Muscle layer of duodenum (tissue), 2 donors: ENCODE data around the gene ZFAND3.

Source experiments
- H3K27ac ChIP-seq: one replicate; pipeline ENCODE4 v1.7.0; 2013; ENCODE audit warnings: mild to moderate bottlenecking, low read length
- H3K27me3 ChIP-seq: one replicate; pipeline ENCODE4 v1.7.0; 2013; ENCODE audit warnings: low read depth, mild to moderate bottlenecking, control low read depth, low read length
- H3K36me3 ChIP-seq, 2 donors: one replicate each; pipeline ENCODE4 v1.7.0; 2013; ENCODE audit warnings: low read length in 2 of 2, control low read depth in 1 of 2, mild to moderate bottlenecking in 1 of 2; ENCODE audit not compliant: insufficient read depth in 2 of 2, control insufficient read depth in 1 of 2
- H3K4me1 ChIP-seq, 2 donors: one replicate each; pipeline ENCODE4 v1.7.0; 2013; ENCODE audit warnings: low read length in 2 of 2, mild to moderate bottlenecking in 2 of 2, control low read depth in 1 of 2, moderate library complexity in 1 of 2; ENCODE audit not compliant: insufficient read depth in 2 of 2, control insufficient read depth in 1 of 2
- H3K4me3 ChIP-seq, 2 donors: one replicate each; pipeline ENCODE4 v1.7.0; 2013; ENCODE audit warnings: low read length in 2 of 2, low read depth in 1 of 2, mild to moderate bottlenecking in 1 of 2
- H3K9me3 ChIP-seq, 2 donors: one replicate each; pipeline ENCODE4 v1.7.0; 2013; ENCODE audit warnings: low read length in 2 of 2, control low read depth in 1 of 2, mild to moderate bottlenecking in 1 of 2; ENCODE audit not compliant: control insufficient read depth in 1 of 2
- donor health status: healthy.

ZFAND3 gene

GRCh38 chr6:37856285-37856684 is 36.8 kb downstream of the ZFAND3 start:
- Histone ChIP-seq H3K4me3 (no peak overlapping the region), H3K9me3 (no peaks in the 10 kb centered on the region), H3K27me3 (no peaks in the 10 kb centered on the region), H3K27ac (no peak overlapping the region), H3K36me3 (no peaks in the 10 kb centered on the region), H3K4me1 (peaks cover 0 to 8% of the 10 kb centered on the region in 2 donors)

GRCh38 chr6:37858363-37858762 is 38.8 kb downstream of the ZFAND3 start:
- H3K27me3 ChIP-seq = no peaks in the 10 kb centered on the region
- H3K4me3 ChIP-seq = no peak overlapping the region
- peaks cover 0 to 15% of the 10 kb centered on the region in 2 donors for H3K4me1 ChIP-seq

DNA sequence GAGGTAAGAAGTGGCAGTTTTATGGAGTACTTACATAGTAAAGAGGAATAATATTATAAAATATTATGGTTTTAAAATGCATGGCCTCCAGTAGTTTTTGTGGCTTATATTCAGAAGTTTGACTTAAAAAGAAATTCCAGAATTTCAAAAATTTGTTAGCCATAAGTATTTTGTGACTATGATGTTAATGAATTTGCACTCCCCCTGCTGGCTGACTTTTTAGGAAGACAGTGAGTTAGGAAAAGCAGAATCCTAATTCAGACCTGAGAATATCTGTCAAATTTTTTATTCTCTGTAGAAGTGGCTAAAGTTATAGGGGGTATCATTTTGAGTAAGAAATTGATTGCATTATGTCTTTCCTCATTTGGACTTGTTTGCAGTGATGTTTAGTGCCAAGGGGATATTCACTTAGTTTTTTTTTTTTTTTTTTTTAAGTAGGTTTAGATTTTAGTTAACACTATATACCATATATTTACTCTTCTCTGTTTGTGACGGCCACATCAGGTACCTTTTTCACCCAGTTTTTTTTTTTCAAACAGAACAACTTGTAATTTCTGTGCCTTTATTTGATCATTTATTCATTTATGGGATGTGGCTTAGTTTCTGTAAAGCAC is 40.8 kb downstream of the ZFAND3 start:
- Histone ChIP-seq H3K36me3 (no peaks in the 10 kb centered on the region), H3K4me3 (no peak overlapping the region), H3K27me3 (no peaks in the 10 kb centered on the region), H3K9me3 (no peaks in the 10 kb centered on the region), H3K4me1 (peaks cover 0 to 15% of the 10 kb centered on the region in 2 donors), H3K27ac (no peak overlapping the region)

More at GRCh38 chr6:37858363-37858762, 38.8 kb downstream of the ZFAND3 start:
- no peaks in the 10 kb centered on the region for H3K36me3 ChIP-seq
- H3K27ac ChIP-seq = no peak overlapping the region
- H3K9me3 ChIP-seq = no peaks in the 10 kb centered on the region

DNA sequence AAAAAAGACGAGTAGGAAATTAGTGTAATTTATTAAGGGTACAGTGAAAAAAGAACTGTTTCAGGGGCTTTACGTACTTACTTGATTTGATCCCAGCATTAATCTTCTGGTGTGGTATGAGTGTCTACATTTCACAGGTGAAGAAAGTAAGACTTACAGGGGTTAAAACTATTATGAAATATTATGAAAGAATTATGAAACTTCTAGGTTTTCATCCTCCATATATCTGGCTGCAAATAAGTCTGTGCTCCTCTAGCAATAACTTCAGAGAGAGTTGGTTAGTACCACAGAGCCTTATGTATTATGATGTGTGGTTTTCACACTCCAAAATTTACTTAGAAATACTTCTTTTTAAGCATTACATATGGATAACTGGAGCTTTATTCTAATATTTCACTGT is 41.9 kb downstream of the ZFAND3 start:
- H3K4me3 ChIP-seq = no peak overlapping the region
- no peaks in the 10 kb centered on the region for H3K9me3 ChIP-seq
- peaks cover 0 to 17% of the 10 kb centered on the region in 2 donors for H3K4me1 ChIP-seq
- H3K36me3 ChIP-seq = no peaks in the 10 kb centered on the region
- no peaks in the 10 kb centered on the region for H3K27me3 ChIP-seq
- no peak overlapping the region for H3K27ac ChIP-seq

DNA sequence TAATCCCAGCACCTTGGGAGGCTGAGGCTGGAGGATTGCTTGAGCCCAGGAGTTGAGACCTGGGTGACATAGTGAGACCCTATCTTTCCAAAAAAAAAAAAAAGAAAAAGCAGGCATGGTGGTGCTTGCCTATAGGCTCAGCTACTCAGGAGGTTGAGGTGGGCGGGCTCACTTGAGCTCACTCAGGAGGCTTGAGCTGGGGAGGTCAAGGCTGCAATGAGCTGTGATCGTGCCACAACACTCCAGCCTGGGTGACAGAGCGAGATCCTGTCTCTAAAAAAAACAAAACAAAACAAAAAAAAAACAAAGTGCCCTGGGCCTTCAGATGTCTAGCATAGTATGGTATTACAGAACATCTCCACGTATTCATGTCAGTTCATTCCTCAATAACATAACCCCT is 42.9 kb downstream of the ZFAND3 start:
- no peaks in the 10 kb centered on the region for H3K27me3 ChIP-seq
- no peak overlapping the region for H3K4me3 ChIP-seq
- no peaks in the 10 kb centered on the region for H3K9me3 ChIP-seq
- no peak overlapping the region for H3K27ac ChIP-seq
- H3K4me1 ChIP-seq = peaks cover 2 to 27% of the 10 kb centered on the region in 2 donors
- no peaks in the 10 kb centered on the region for H3K36me3 ChIP-seq

- Histone ChIP-seq H3K27ac (no peak overlapping the region), H3K9me3 (no peaks in the 10 kb centered on the region), H3K4me1 (peaks cover 7 to 32% of the 10 kb centered on the region in 2 donors), H3K36me3 (no peaks in the 10 kb centered on the region), H3K4me3 (no peak overlapping the region), H3K27me3 (no peaks in the 10 kb centered on the region)
These were observed 43.5 kb downstream of the ZFAND3 start for GRCh38 chr6:37862992-37863391.

- H3K4me1 ChIP-seq = peaks cover 11 to 40% of the 10 kb centered on the region in 2 donors
- H3K9me3 ChIP-seq = no peaks in the 10 kb centered on the region
- H3K27me3 ChIP-seq = no peaks in the 10 kb centered on the region
- H3K36me3 ChIP-seq = no peaks in the 10 kb centered on the region
- H3K4me3 ChIP-seq = no peak overlapping the region
- H3K27ac ChIP-seq = no peak overlapping the region
These were observed 44.7 kb downstream of the ZFAND3 start for GRCh38 chr6:37864250-37864649.

DNA sequence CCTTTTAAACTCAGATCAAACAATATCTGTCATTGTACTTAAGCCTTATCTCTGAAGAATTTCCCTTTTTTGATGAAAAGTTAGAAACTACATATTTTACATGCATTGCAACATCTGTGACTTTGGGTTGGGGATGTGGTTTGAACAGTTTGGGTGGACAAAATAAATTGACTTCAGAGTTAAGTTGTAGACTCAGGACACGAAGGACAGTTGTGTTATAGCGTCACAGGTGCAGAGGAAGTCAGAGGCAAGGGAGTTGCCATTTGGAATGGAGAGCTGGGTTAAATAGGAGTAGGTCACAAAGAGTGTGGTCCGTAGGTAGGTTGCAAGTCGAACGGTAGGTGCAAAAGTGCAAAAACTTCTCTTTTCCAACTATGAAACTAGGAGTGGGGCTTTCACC is 46.0 kb downstream of the ZFAND3 start:
- Histone ChIP-seq H3K9me3 (no peaks in the 10 kb centered on the region), H3K4me1 (peaks cover 11 to 40% of the 10 kb centered on the region in 2 donors), H3K36me3 (no peaks in the 10 kb centered on the region), H3K4me3 (no peak overlapping the region), H3K27me3 (no peaks in the 10 kb centered on the region), H3K27ac (no peak overlapping the region)

- H3K9me3 ChIP-seq = peaks cover 0 to 7% of the 10 kb centered on the region in 2 donors
- no peak overlapping the region for H3K27ac ChIP-seq
- H3K4me3 ChIP-seq = no peak overlapping the region
- peaks cover 11 to 32% of the 10 kb centered on the region in 2 donors for H3K4me1 ChIP-seq
- no peaks in the 10 kb centered on the region for H3K27me3 ChIP-seq
- no peaks in the 10 kb centered on the region for H3K36me3 ChIP-seq
These were observed 47.3 kb downstream of the ZFAND3 start for GRCh38 chr6:37866590-37867507.

- Histone ChIP-seq H3K27me3 (no peaks in the 10 kb centered on the region), H3K4me3 (no peak overlapping the region), H3K4me1 (peaks cover 11 to 29% of the 10 kb centered on the region in 2 donors), H3K9me3 (peaks cover 0 to 9% of the 10 kb centered on the region in 2 donors), H3K36me3 (no peaks in the 10 kb centered on the region), H3K27ac (no peak overlapping the region)
These were observed 48.4 kb downstream of the ZFAND3 start for GRCh38 chr6:37867756-37868446.

DNA sequence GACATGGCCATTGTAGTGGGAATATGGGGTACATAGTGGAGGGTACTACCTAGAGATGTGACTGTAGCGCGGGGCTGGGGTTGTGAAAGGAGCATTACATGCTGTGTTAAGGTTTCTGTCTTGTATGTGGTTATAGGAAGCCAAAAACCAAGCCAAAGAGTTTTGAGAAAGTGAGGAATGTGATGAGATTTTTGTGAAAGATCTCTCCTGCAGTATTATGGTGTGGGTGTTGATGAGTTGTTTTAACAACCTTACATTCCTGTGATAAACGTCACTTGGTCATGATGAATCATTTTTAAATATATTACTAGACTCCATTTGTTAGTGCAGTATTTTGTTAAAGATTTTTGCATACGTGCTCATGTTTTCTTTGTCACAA is 48.9 kb downstream of the ZFAND3 start:
- Histone ChIP-seq H3K9me3 (peaks cover 0 to 9% of the 10 kb centered on the region in 2 donors), H3K27ac (no peak overlapping the region), H3K27me3 (no peaks in the 10 kb centered on the region), H3K36me3 (no peaks in the 10 kb centered on the region), H3K4me3 (no peak overlapping the region), H3K4me1 (peaks cover 11 to 24% of the 10 kb centered on the region in 2 donors)
